Astrocyte (in vitro differentiated cells and primary cell): ENCODE data around the gene TMEM203.

ENCODE experiments used
- CTCF ChIP-seq: IDR thresholded peaks from 2 replicates; pipeline ENCODE4 v1.5.1; 2011; ENCODE audit warnings: low read depth, mild to moderate bottlenecking, inconsistent platforms, low read length, moderate library complexity; ENCODE audit not compliant: insufficient read depth
- EZH2 ChIP-seq: IDR thresholded peaks from 2 replicates; pipeline ENCODE4 v1.6.1; 2012; ENCODE audit warnings: mild to moderate bottlenecking, low read length, inconsistent platforms; ENCODE audit not compliant: insufficient read depth

- TF ChIP-seq EZH2 (peak; percentile 95), CTCF (no peak)
Observed at GRCh38 chr9:137162505-137163364, 42.7 kb downstream of the TMEM203 start.
